ENCODE data around the gene GGTLC3.
"Not testable (repeated sequence)": the region's sequence is repeated elsewhere in the genome, so short reads cannot be mapped to it uniquely, and the experiment has no call there.

GGTLC3 gene

GRCh38 chr22:18518061-18518460 lies at the start of gene GGTLC3:
Gene GGTLC3, minus strand, starts transcription at chr22:18518161. Its CDS starts 264 bp downstream, at chr22:18517897.
- DNase-seq (ENCODE audit: low read depth, low spot score): not testable (repeated sequence)

GRCh38 chr22:18560099-18560974 lies 42.4 kb upstream of the GGTLC3 start:
- not testable (repeated sequence) for DNase-seq (ENCODE audit: low read depth, low spot score)

DNA sequence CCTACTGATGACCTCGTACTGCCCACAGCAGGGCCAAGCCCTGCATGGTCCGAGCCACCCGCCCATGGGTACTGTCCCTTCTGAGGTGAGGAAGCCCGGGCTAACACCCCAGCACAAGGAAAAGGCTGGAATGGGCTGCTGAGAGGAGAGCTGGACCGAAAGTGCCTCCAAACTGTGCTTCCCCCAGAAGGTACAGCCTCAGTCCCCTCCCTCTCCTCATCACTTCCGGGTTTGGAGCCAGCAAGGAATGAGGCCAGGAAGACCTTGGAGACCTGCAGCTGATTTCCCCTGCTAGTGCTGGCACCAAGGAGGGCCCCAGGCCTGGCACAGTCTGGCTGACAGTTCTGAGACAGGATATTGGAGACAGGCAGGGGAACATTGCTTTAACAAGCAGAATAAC lies 41.0 kb upstream of the GGTLC3 start:
- DNase-seq (ENCODE audit: low read depth, low spot score): not testable (repeated sequence)

DNA sequence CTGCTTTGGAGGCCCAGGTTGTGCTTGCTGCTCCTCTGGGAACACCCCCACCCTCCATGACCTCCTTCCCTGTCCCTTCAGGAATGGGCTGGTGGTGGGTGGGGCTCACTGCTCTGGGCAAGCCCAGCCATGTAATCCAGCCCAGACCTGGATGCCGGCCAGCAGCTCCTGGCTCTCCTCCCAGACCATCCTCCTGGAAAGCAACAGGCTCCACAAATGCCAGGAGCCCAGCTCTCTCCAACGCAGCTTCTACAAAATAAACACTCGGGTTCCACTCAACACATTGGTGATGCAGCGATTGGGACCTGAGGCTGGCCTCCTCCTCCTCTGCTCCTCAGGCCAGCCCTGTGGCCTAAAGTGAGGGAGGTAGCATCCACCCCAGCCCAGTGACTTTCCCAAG lies 40.6 kb upstream of the GGTLC3 start:
- DNase-seq (ENCODE audit: low read depth, low spot score): not testable (repeated sequence)

DNA sequence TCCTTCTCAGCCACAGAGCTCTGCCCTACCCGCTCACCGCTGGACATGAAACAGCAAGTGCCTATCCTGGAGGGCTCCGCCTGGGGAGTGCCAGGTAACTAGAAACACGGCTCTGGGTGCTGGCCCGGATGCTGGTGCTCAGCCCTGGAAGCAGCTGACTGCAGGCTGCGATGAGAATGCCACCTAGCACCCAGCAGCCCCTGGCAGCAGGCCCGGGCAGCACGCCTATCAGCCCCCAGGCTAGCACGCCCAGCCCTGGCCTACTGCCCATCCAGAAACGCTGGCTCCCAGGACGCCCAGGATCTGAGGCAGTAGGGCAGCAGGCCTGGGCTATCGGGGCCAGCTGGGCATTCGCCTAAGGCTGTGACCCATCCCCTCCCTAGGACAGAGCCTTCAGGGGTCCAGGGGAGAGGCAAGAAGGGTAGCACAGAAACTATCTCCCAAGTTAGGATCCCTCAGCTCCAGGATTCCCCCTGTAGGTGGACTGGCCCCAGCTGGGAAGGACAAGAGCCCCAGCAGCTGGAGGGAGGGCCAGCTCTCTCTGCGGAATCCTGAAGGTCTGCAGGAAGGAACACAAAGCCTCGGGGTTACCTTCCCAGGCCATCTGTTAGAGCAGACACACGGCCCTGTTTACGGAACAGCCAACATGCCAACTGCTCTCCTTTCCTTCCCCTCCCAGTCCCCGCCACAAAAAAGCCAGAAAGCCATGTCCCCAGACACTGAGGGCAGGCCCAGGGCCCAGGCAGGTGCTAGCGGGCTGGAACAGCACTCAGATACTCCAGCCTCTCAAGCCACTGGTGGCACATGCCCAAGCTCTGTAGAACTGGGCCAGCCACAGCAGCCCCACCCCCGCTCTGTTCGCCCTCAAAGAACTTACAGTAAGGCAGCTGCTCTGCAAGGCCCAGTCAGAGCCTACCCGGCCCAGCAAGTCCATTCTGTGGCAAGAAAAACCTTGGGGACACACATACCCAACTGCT lies 36.6 kb upstream of the GGTLC3 start:
- not testable (repeated sequence) for DNase-seq (ENCODE audit: low read depth, low spot score)

- not testable (repeated sequence) for DNase-seq (ENCODE audit: low read depth, low spot score)
Measured at GRCh38 chr22:18552839-18553597, 35.1 kb upstream of the GGTLC3 start.

DNA sequence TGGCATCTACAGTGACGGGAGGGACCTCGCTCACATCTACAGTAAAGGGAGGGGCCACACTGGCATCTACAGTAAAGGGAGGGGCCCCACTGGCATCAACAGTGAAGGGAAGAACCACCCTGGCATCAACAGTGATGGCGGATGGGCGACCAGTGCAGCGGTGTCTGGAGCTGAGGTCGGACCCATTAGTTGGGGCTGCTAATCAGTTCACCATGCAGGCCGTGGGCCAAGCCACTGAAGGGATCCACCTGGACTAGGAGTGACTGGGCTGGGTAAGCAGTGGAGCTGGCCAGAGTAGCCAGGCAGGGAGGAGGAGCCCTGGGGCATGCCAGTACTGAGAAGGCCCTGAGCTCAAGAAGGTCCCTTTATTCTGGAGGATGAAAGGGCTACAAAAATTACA lies 33.1 kb upstream of the GGTLC3 start:
- not testable (repeated sequence) for DNase-seq (ENCODE audit: low read depth, low spot score)

- not testable (repeated sequence) for DNase-seq (ENCODE audit: low read depth, low spot score)
Measured at GRCh38 chr22:18549458-18550179, 31.7 kb upstream of the GGTLC3 start.

DNA sequence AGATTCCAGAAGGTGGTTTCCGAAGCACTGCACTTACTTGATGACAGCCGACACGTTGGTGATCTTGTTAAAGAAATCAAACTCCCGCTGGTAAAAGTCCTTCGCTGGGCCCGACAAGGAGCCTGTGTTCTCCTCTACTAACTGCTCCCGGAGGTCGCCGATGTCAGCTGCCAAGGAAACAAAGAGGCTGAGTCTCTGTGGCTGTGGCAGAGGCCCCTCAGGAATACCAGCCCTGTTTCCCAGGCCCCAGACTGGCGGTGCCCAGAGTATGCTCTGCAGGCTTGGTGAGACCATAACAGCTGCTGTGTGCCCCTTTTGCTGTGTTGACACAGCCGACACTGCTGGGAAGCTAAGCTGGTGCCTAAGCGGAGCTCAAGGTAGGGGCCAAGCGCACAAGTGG lies 26.7 kb upstream of the GGTLC3 start:
- DNase-seq (ENCODE audit: low read depth, low spot score): not testable (repeated sequence)

GRCh38 chr22:18543400-18543799 lies 25.4 kb upstream of the GGTLC3 start:
- not testable (repeated sequence) for DNase-seq (ENCODE audit: low read depth, low spot score)

GRCh38 chr22:18539994-18540393 lies 22.0 kb upstream of the GGTLC3 start:
- not testable (repeated sequence) for DNase-seq (ENCODE audit: low read depth, low spot score)

DNA sequence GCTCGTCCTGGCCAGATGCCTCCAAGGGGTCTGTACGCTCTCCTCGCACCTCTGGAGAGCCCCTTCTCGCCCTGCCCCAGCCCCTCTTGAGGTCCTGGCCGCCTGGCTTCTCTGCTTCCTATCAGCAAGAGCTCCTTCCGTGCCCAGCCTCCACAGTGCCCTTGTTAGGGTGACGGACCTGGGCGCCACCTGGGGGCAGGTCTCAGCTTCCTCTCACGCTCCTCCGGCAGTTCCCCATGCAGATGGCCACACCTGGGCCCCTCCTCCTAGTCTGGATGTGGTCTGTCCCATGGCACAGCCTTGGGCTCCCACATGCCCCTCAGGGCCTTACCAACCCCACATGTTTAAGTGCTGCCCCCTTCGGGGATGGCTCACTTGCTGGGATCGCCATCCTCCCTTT lies 16.4 kb upstream of the GGTLC3 start:
- not testable (repeated sequence) for DNase-seq (ENCODE audit: low read depth, low spot score)

GRCh38 chr22:18533633-18534032 lies 15.7 kb upstream of the GGTLC3 start:
- not testable (repeated sequence) for DNase-seq (ENCODE audit: low read depth, low spot score)

- DNase-seq (ENCODE audit: low read depth, low spot score): not testable (repeated sequence)
Measured at GRCh38 chr22:18529416-18530145, 11.6 kb upstream of the GGTLC3 start.

- peak; percentile 13 for DNase-seq (ENCODE audit: low read depth, low spot score)
Measured at GRCh38 chr22:18528597-18529415, 10.8 kb upstream of the GGTLC3 start.

- not testable (repeated sequence) for DNase-seq (ENCODE audit: low read depth, low spot score)
Measured at GRCh38 chr22:18527752-18528596, 10.0 kb upstream of the GGTLC3 start, which contains the start of gene TMEM191B. Gene TMEM191B, plus strand, starts transcription at chr22:18527802. Its CDS starts 179 bp downstream, at chr22:18527981.

DNA sequence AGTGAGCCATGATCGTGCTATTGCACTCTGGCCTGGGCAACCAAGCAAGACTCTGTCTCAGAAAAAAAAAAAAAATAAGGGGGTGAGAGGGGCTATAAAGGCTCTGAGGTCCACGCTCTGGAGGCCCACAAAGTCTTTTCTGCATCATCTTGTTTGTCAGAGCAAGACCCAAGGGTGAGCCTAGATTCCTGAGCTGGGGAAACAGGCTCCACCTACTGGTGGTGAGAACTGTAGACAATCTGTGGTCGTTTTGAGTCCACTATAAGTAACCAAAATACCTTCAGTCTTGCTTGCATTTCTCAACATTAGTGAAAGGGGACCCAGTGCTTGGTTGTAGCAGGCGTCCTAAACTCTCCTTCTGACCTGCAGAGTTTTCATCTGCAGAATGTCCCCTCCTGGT lies 5.4 kb upstream of the GGTLC3 start:
- not testable (repeated sequence) for DNase-seq (ENCODE audit: low read depth, low spot score)

- DNase-seq (ENCODE audit: low read depth, low spot score): not testable (repeated sequence)
Measured at GRCh38 chr22:18522762-18523161, 4.8 kb upstream of the GGTLC3 start.

All from smooth muscle cell of the brain vasculature (primary cell).